HG03378 (cell line): ENCODE measurements around the gene CCDC102B.
"Not testable (repeated sequence)": the region's sequence is repeated elsewhere in the genome, so short reads cannot be mapped to it uniquely, and the experiment has no call there.

Experiments used
- ATAC-seq: cut with Tn5 transposase; IDR thresholded peaks from one replicate; pipeline ENCODE4 v1.9.1; 2021; ENCODE audit warnings: mild to moderate bottlenecking, moderate library complexity; ENCODE audit not compliant: unreplicated experiment

The CCDC102B gene

GRCh38 chr18:68965817-68966216, 167.9 kb downstream of the CCDC102B start:
- ATAC-seq = no peak

- ATAC-seq = no peak
Observed at GRCh38 chr18:68969027-68969426, 171.1 kb downstream of the CCDC102B start.

GRCh38 chr18:68972176-68972575, 174.3 kb downstream of the CCDC102B start:
- no peak for ATAC-seq

DNA sequence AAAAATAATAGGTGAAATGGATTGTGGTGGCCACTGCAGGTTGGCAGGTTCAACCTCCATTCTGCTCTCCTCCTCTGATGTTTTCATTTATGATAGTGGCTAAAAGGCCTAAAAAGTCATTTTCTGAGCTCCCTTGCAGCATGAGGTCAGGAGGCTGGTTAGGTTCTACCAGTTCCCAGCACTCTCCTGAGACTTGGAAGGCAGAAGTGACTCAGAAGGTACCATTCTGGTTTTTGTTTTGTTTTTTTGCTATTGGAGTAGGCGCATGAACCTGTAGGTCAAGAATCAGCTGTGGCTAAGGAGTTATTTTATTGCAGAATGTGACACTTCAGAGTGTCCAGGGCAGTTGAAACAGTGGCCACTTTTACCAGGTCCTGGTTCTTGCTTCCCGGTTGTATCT, 181.9 kb downstream of the CCDC102B start:
- ATAC-seq = no peak

- ATAC-seq = no peak
Observed at GRCh38 chr18:68983126-68983525, 185.2 kb downstream of the CCDC102B start.

DNA sequence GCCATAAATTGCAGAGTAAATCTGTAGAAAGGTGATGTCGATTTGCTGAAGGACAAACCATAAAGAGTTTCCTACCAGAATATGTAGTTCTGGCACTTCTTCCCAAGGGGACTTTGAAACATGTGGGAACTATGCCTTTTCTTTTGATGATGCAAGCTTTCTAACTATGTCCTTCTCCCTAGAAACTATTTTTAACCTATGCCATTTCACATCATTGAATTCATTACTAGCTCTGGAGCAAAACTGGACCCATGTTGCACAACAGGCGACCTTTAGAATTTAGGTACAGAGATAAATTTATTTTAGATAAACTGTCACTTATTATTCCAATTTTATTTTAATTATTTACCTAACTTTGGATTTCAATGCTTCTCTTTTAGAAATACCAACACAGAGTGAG, 186.5 kb downstream of the CCDC102B start:
- no peak for ATAC-seq

DNA sequence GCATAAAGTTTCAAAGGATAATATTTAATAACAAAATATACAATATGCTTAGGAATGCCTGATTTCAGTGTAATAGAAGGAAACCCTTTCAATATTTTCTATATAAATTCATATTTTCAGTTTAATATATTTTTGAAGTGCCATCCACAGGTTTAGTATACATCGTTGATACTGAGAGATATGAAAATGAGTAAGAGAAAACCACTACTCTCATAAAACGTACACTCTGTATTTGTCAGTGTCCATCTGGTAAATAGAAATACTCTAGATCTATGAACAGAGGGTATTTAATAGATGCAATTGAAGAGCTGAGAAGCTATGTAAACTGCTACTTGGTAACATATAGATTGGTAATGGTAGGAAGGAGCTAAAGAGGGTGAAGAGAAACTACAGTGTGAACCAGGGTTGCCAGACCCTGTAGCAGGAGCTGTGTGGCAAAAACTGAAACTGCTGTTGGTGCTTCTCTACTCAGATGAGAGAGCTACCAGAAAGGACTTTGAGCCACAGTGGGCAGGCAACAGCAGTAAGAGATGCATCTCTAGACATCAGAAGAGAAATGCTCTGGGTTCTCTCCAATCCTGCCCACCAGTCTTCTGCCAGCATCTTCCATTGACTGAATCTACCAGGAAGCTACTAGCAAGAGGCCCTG, 187.4 kb downstream of the CCDC102B start:
- peak; percentile 88 for ATAC-seq

GRCh38 chr18:68991286-68991685, 193.4 kb downstream of the CCDC102B start:
- ATAC-seq = peak; percentile 81

DNA sequence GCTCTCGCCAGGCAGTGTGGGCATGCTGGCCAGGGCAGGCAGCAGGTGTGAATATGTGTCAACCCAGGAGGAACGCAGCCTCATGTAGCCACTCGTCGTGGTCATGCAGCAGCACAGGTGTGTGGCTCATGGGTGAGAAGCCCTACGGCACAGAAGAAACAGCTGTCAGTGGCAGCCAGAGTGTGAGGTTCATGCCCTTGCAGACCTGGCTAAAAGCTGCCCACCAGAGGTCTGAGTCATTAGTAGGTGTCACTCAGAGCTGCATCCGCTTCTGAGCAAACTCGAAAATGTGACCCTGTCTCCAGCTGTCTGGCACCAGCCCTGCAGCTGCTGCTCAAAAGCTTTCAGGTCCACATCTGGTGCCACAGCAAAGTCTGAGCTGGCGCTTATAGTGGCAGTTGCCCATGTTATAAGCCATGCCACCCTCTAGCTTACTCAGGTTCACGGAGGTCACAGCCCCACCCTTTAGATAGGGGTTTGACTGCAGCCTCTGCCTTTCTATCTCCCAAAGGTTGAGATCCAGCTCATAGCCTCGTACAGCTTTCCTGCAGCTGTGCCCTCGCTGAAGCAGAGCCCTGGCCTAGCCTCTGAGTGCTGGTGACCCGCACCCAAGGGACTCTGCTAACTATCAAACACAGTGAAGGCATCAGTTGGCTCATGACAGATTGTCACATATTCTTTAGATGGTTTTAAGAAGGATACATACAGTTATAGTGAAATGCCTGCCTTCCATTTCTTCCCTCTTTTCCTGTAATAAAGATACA, 195.0 kb downstream of the CCDC102B start:
- ATAC-seq = no peak

- no peak for ATAC-seq
Observed at GRCh38 chr18:68995675-68996074, 197.8 kb downstream of the CCDC102B start.

DNA sequence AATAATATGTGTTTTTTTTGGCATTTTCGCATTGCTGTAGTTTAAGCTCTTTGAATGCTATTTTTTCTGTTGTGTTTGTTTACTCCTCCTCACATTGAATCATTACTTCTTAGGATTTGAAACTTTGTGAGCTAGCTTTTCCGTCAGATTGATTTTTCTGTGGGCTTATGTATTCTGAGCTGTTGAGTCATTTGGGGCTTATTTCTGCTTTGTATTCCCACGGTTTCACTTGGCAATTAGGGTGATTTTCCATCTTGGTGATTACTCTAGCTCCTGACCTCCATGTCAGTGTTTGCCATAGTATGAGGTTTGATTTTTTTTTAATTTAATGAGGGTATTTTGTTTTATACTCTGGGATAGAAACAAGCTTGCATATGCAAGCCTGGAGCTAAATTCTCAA, 200.0 kb downstream of the CCDC102B start:
- no peak for ATAC-seq

GRCh38 chr18:69000366-69000765, 202.5 kb downstream of the CCDC102B start:
- ATAC-seq = no peak

DNA sequence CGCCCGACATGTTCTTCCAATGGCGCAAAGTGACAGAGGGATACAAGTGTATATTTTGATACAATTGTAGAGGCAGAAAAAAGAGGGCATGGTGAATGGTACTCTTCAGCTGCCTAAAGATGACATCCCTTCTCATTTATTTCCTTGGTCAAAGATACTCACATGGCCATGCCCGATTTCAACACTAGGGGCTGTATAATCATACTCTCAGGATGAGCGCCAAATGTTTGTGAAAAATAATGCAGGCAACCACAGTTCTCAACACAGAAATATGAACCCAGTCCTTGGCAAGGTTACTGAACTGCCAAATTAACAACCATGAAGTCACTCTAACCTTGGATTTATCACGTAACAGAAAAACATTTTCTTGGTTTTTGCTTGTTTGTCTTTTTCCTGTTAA, 204.4 kb downstream of the CCDC102B start:
- ATAC-seq = no peak

GRCh38 chr18:69006212-69006611, 208.3 kb downstream of the CCDC102B start:
- ATAC-seq = not testable (repeated sequence)

DNA sequence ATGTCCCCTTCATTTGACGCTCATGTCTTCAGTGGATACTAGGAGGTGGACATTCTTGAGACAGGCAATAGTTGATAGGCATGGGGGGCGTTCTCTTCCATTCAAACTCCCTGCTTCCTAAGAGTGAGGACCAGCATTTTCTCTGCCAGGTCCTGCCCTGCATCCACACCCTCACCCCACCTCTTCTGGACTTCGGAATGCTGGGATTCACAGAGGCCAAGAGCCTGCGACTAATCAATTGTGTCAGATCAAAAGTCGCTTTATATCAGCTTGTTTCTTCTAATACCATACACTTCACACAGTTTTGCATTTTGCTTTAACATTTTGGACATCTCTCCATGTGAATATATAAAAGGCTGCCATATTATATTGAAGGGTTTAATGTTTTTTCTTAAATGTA, 210.7 kb downstream of the CCDC102B start:
- ATAC-seq = no peak

DNA sequence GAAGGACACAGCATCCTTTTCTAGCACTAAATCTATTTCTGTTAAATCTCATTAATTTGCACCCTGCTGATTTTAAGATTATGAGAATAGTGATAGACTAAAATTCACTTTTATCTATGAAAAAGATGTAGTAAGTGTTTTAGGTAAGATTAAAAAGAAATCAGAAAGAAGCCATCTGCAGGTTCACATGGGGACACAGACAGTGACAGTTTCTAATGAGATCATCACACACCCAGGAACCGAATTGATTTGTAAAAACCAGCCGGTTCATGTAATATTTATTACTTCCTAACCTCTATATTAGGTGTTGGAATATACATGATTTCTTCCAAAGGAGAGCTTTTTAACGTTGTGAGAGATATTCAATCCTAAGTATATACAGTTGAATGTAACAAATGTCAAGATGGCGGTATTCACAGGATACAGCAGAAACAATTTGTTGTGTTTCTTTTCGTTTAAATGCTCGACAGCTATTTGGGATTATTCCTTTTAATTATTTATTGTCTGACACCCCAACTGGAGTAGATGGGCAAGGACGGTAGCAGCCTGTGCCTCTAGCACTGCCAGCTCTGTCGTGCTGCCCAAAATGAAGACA, 223.4 kb downstream of the CCDC102B start:
- no peak for ATAC-seq

DNA sequence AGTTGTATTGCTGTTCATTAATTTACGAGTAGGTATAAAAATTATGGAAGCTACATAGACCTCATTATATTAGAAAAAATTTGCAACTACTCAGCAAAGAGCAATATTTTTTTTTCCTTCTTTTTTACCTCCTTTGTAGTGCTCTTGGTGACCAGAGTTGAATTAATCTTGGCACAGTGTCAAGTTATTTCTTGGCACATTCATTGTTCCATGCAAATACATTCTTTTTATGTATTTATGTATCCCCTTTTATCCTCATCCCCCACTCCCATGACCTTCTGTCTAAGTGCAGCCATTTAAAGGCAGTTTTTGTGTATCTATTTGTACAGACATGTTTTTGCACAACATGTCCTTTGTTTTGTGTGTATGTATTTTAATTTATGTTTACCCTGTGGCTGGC, 224.5 kb downstream of the CCDC102B start:
- no peak for ATAC-seq

DNA sequence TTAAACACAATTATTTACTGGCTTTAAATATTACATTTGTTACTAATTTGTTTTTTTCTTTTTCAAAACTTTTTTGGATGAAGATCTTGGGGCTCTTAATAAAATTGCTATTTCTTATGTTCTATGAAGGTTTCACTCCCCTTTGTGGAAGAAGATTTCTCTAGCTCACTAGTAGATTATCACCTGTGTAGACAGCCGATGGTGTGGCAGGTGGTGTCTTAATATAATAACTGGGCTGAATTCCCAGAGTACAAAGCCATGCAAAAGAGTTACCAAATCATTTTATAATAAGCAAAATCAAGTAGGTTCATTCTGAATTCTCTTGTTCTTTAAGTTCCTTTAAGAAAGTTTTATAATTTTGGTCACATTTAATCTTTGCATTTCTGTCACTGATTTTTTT, 233.7 kb downstream of the CCDC102B start:
- no peak for ATAC-seq

DNA sequence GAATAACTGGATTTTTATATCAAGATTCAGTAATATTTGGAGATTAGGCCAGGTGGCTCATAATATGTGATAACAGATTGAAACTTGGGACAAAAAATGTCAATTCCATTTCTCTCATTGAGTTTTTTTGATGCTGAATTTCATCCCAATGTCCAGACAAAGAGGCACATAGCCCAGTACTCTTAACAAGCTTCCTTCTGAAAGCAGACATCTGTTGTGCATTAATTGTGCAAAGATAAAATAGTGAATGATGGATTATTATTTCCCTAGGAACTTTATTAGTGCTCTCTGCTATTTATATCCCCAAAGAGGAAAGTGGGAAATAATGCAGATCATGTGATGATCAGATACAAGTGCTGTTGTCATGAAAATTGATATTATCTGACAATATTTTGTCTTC, 234.1 kb downstream of the CCDC102B start:
- ATAC-seq = no peak

- ATAC-seq = no peak
Observed at GRCh38 chr18:69035756-69036155, 237.9 kb downstream of the CCDC102B start.

DNA sequence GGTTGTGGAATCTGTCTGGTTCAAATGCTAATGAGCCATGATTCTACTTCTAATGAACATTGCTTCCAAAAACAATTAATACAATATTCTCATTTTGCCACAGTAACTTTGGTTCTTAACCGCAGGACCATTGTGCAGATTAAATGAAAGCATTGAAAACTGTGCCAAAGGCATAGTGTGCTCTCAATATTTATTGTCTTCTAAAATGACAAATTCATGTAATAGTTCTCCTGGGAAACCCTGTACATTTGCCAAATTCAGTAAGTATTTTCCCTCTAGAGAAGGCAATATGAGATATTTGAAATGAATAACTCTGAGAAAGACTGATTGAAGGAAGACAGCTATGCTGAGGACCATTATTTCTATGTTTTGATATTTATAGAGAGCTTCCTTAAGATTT, 246.3 kb downstream of the CCDC102B start:
- no peak for ATAC-seq

DNA sequence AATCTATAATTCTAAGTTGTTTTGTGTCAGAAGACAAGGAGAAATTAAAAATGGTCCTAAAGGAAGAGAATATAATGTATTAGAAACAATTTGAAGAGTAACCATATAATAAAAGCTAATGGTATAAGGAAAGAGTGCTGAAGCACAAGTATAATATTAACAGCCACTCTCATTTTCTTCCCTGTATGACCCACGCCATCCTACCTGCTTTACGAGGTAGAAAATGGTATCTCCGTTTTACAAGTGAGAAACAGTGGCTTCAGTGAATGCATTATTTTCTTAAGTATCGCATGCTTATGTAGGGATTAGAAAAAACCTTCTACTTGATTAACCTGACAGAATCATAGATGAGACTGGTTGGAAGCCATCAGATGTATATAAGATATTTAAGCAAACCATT, 266.2 kb downstream of the CCDC102B start:
- no peak for ATAC-seq
